Ammon's horn (tissue), 1 donor: Measurements from ENCODE around the gene COX20.
"Not testable (repeated sequence)": the region's sequence is repeated elsewhere in the genome, so short reads cannot be mapped to it uniquely, and the experiment has no call there.

ENCODE experiments used
- DNase-seq: peaks from one replicate; pipeline ENCODE4 v3.0.0-alpha.2; 2016; ENCODE audit warnings: low spot score

Gene COX20

DNA sequence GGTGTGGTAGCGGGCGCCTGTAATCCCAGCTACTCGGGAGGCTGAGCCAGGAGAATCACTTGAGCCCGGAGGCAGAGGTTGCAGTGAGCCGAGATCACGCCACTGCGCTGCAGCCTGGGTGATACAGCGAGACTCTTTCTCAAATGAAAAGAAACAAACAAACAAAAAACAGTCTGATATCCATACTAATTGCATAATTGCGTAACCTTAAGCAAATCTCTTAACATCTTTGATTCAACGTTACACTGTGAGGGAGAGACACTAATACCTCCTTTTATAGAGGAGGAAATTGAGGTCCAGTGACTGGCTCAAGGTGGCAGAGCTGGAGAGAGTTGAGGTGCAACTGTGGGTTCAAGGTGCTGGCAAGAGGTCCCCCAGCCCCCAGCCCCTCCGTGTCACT lies 12.6 kb upstream of the COX20 start:
- no peak for DNase-seq

GRCh38 chr1:244826712-244827111 lies 8.7 kb upstream of the COX20 start:
- no peak for DNase-seq

- DNase-seq = no peak
These were observed 4.8 kb upstream of the COX20 start for GRCh38 chr1:244830639-244831038.

- DNase-seq = not testable (repeated sequence)
These were observed 2.2 kb upstream of the COX20 start for GRCh38 chr1:244833260-244833659.

- DNase-seq = peak; percentile 81
These were observed 1.5 kb upstream of the COX20 start for GRCh38 chr1:244833734-244834542.

- peak; percentile 91 for DNase-seq
These were observed 749 bp upstream of the COX20 start for GRCh38 chr1:244834543-244835275.

DNA sequence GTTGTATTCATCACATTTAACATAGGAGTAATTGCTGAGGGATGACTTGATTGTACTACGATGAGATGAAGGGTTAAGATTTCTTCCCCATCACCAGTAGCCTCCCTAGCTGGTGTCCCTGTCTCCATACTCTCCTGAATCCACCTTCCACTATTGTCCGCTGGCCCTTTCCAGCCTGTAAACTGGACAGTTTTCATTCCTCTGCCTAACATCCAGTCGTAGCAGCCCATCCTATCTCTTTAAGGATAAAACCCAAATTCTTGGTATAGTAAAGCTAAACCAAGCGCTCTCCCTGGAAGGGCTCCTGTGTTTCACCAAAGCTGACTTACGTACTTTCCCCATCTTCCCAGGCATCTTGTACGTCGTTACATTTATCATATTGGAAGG lies 670 bp downstream of the COX20 start:
- peak; percentile 35 for DNase-seq

GRCh38 chr1:244836584-244836983 lies 1.1 kb downstream of the COX20 start:
- DNase-seq = no peak

GRCh38 chr1:244837597-244838258 lies 2.3 kb downstream of the COX20 start:
- DNase-seq = no peak

DNA sequence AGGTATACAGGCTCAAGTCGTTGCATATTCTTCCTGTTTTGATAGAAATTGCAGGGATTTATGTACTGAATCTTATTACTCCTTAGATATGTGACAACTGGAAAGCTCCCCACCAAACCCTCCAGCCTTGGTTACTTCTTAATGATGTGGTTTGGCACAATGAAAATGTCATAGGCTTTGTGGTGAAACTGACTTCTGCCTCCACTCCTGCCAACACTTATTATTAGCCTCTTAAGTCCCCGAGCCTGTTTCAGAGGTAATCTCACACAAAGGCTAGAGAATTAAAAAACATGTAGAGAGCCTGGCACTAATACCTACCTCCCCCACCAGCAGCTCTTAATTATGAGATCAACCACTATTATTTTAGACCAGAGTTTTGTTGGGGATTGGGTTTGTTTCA lies 4.2 kb downstream of the COX20 start:
- DNase-seq = no peak

DNA sequence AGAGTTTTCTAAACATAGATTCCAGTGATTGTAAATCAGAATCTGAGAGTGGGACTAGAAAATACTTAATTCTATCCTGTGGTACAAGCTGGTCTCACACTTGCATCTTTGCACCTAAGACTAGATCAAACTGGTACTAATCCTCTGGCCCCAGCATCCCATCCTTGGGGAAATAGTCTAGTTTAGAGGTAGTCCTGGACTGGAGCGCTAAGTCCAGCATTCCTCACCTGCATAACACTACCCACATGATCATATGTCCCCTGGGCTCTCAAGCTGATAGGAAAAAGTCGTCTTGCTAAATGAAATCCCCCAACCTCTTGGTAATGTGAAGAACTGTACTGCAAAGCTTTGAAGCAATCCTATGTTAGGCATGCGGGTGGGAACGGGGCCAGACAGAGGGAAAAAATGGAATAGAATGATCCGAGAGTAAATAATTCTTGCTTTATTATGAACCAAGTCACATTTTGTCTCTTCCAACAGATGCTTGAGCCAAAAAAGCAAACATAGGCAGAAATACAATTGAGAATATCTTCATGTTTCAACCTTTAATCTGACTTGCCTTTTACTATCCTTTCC lies 4.8 kb downstream of the COX20 start:
- DNase-seq = no peak

- no peak for DNase-seq
These were observed 5.9 kb downstream of the COX20 start for GRCh38 chr1:244841273-244841927.

DNA sequence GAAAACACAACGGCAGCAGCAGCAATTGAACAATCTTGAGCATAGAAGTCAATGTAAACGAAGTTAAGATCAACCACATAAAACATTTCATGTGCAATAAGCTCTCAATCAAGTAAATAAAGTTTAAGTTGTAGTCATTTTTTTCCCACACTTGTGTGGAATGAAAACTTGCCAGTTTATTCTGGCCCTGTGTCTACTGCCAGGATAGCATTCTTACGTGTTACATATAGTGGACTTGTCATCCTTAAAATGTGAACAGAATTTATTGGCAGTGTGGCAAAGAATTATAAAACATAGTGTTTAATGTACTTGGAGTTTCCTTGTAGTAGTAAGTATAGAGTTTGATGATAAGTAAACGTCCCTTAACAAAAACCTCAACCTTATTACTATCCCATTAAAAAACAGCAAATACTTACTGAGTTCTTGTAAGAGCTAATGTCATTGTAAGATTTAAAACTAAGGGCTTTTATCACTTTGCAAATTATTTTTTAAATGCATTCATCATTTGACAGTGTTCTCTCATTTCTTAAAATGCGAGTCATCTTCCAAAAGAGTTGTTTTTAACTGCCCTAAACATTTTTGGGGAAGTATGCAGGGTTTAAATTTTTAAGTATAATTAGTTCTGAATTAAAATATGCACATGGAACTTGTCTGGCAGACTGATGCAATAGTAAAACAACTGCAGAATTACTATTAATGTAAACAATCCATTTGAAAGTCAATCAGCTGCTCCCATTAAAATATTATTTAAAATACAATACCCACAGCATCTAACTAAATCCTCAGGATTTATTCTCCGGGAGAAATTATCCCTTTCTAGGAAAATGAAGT lies 7.9 kb downstream of the COX20 start:
- no peak for DNase-seq

- DNase-seq = no peak
These were observed 9.0 kb downstream of the COX20 start for GRCh38 chr1:244844155-244845121.

DNA sequence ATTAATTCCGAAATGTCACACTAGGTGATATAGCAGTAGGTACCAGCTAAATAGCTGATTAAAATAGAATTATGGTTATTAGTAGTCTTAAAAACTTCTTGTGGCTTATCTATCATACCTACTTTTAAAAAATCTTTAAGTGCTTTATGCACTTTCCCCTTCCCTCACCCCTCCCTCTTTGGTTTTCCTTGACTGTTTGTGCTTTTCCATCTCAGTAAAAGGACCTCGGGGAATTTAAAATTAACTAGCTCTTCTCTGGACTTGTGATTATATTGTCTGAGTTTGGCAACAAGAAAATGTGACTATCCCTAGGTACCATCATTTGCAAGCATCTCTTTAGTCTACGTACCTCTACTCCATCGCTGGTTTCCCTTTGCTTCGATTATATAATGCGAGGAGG lies 11.2 kb downstream of the COX20 start:
- DNase-seq = no peak

GRCh38 chr1:244849189-244849866 lies 13.9 kb downstream of the COX20 start:
- DNase-seq = no peak

GRCh38 chr1:244850099-244850852 lies 14.8 kb downstream of the COX20 start:
- DNase-seq = no peak

GRCh38 chr1:244850896-244851295 lies 15.4 kb downstream of the COX20 start:
- no peak for DNase-seq
